GM18505 (cell line): Measurements from ENCODE around the gene DGKD.

Source experiments
- ATAC-seq: cut with Tn5 transposase; IDR thresholded peaks from one replicate; pipeline ENCODE4 v1.9.1; 2021; ENCODE audit not compliant: unreplicated experiment
- POLR2A ChIP-seq: IDR thresholded peaks from 4 replicates; pipeline ENCODE4 v1.6.1; 2011; ENCODE audit warnings: borderline replicate concordance; ENCODE audit not compliant: insufficient read depth, insufficient read length; ENCODE audit errors: extremely low read depth

DGKD gene

GRCh38 chr2:233428438-233428837 lies 74.1 kb downstream of the DGKD start:
- TF ChIP-seq POLR2A: no peak
- ATAC-seq: no peak

GRCh38 chr2:233429175-233429897 lies 75.0 kb downstream of the DGKD start:
- no peak for ATAC-seq
- no peak for TF ChIP-seq POLR2A

- TF ChIP-seq POLR2A: no peak
- ATAC-seq: no peak
Observed at GRCh38 chr2:233430081-233430480, 75.8 kb downstream of the DGKD start.

- ATAC-seq: no peak
- TF ChIP-seq POLR2A: no peak
Observed at GRCh38 chr2:233430651-233431050, 76.4 kb downstream of the DGKD start.

- no peak for ATAC-seq
- TF ChIP-seq POLR2A: no peak
Observed at GRCh38 chr2:233433029-233433428, 78.7 kb downstream of the DGKD start.

GRCh38 chr2:233433794-233434193 lies 79.5 kb downstream of the DGKD start:
- no peak for ATAC-seq
- no peak for TF ChIP-seq POLR2A

- TF ChIP-seq POLR2A: no peak
- ATAC-seq: no peak
Observed at GRCh38 chr2:233434666-233435330, 80.5 kb downstream of the DGKD start.

GRCh38 chr2:233435436-233436190 lies 81.3 kb downstream of the DGKD start:
- no peak for TF ChIP-seq POLR2A
- no peak for ATAC-seq

GRCh38 chr2:233436191-233436581 lies 81.9 kb downstream of the DGKD start:
- TF ChIP-seq POLR2A: no peak
- ATAC-seq: no peak

- no peak for TF ChIP-seq POLR2A
- ATAC-seq: no peak
Observed at GRCh38 chr2:233436691-233437438, 82.6 kb downstream of the DGKD start.

GRCh38 chr2:233437439-233437955 lies 83.2 kb downstream of the DGKD start:
- TF ChIP-seq POLR2A: no peak
- ATAC-seq: no peak

- ATAC-seq: no peak
- no peak for TF ChIP-seq POLR2A
Observed at GRCh38 chr2:233438573-233439147, 84.4 kb downstream of the DGKD start.
